Natural killer cell (primary cell): ENCODE data around the gene CC2D1B. TPM values are rescaled to one million over a fixed set of nuclear protein-coding genes. Genes with fewer than 3 reads are reported as not detected.

Experiments
- ATAC-seq, 3 donors: fragments of 150-1000 bp in 2 of 3; fragments of 200-7000 bp in 1 of 3; cut with Tn5 transposase; 1 replicate in 1 of 3; 2 replicates in 2 of 3; pipeline ENCODE4 v1.10.0; 2021; ENCODE audit warnings: mild to moderate bottlenecking in 2 of 3, moderate library complexity in 2 of 3
- DNase-seq, 2 donors: peaks; one replicate each; pipeline versions ENCODE4 v3.0.0 to v3.0.0-alpha.2; 2013 to 2021; ENCODE audit warnings: mixed read lengths in 1 of 2
- H3K27ac ChIP-seq: one replicate; pipeline ENCODE4 v1.5.1; 2013; ENCODE audit warnings: mild to moderate bottlenecking, low read length
- H3K27me3 ChIP-seq: one replicate; pipeline ENCODE4 v1.6.1; 2013; ENCODE audit warnings: low read length; ENCODE audit not compliant: control insufficient read depth, insufficient read depth
- H3K36me3 ChIP-seq: one replicate; pipeline ENCODE4 v1.6.1; 2013; ENCODE audit warnings: low read length; ENCODE audit not compliant: control insufficient read depth, insufficient read depth
- H3K4me1 ChIP-seq: one replicate; pipeline ENCODE4 v1.6.1; 2013; ENCODE audit warnings: low read length; ENCODE audit not compliant: control insufficient read depth, insufficient read depth
- H3K4me3 ChIP-seq: one replicate; pipeline ENCODE4 v1.5.1; 2013; ENCODE audit warnings: low read length
- H3K9me3 ChIP-seq: one replicate; pipeline ENCODE4 v1.6.1; 2013; ENCODE audit warnings: low read length; ENCODE audit not compliant: control insufficient read depth, insufficient read depth
- H3K27ac Mint-ChIP-seq, 2 donors: one replicate each; pipeline ENCODE4 v1.8.0; 2022; ENCODE audit warnings: mild to moderate bottlenecking in 2 of 2, mixed read lengths in 2 of 2, moderate library complexity in 1 of 2
- H3K27me3 Mint-ChIP-seq, 2 donors: one replicate each; pipeline ENCODE4 v1.8.0; 2022; ENCODE audit warnings: low read depth in 2 of 2, mixed read lengths in 2 of 2
- H3K36me3 Mint-ChIP-seq: one replicate; pipeline ENCODE4 v1.8.0; 2022; ENCODE audit warnings: mixed read lengths
- H3K4me1 Mint-ChIP-seq, 2 donors: one replicate each; pipeline ENCODE4 v1.8.0; 2022; ENCODE audit warnings: mixed read lengths in 2 of 2
- H3K4me3 Mint-ChIP-seq: one replicate; pipeline ENCODE4 v1.8.0; 2022; ENCODE audit warnings: mild to moderate bottlenecking, moderate library complexity, mixed read lengths
- H3K9me3 Mint-ChIP-seq, 2 donors: one replicate each; pipeline ENCODE4 v1.8.0; 2022; ENCODE audit warnings: mixed read lengths in 2 of 2
- WGBS: methylation state at CpG from one replicate; pipeline ENCODE4 v1.1.7; 2013; ENCODE audit warnings: missing lambda C conversion rate; ENCODE audit not compliant: insufficient coverage; 5-methylcytosine and 5-hydroxymethylcytosine counted together
- intact Hi-C: fragments of 100-400 bp; cut with micrococcal nuclease; formaldehyde crosslinking; loops from one replicate; pipeline ENCODE4 v1.14.2; 2022
- total RNA-seq, 4 donors: library from RNA; stranded (reverse); fragments of 120-200 nt in 1 of 4; gene quantifications; one replicate each; pipeline versions ENCODE4 v1.2.3 to v1.2.4, GENCODE V29; 2013 to 2022
- TF ChIP-seq, protein P1 (sequence below): fragments of 200-600 bp; IDR thresholded peaks from one replicate; pipeline ENCODE4 v1.8.0; 2022; ENCODE audit warnings: antibody characterized with exemption

CC2D1B gene
- total RNA-seq, 3 donors from 2014 or later (not counting 1 experiment from before 2014, with no cell fraction given): 61.4 to 78.4 (median 68.8) TPM

DNA sequence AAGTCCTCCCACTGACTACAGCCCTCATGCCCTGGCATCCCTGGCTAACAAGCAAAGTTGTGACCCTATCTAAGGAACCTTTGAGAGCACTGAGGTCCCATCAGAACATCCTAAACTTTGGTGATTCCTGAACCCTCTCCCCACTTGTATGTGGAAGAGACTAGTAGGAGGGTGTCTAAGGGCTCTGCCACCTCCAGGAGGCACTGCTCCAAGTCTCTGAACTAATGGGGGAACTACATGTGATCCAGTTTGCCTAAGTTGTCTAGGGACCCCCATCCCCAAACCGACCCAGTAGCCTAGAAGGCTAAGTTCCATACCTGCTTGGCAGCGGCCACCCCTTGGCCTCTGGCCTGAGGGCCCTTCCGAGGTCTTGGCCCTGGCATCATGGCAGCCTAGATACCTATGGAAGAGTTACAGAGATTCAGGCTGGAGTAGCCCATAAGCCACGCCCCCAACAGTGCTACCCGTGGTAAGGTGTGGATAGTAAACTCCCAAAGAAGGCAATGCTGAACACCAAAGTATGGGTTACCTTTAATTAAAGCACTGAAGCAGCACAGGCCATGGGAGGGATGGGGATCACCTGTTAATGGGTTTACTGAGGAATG lies 1.7 kb downstream of the CC2D1B start:
- Histone ChIP-seq H3K27me3 (no peaks in the 10 kb centered on the region), H3K9me3 (no peaks in the 10 kb centered on the region), H3K36me3 (peaks cover 39% of the 10 kb centered on the region), H3K27ac (no peak overlapping the region), H3K4me1 (peaks cover 30% of the 10 kb centered on the region), H3K4me3 (no peak overlapping the region)
- 86% methylated on average over 5 of the region's 5 CpGs for WGBS
- Mint-ChIP-seq H3K36me3 (no peaks in the 10 kb centered on the region), H3K4me1 (peaks cover 15 to 39% of the 10 kb centered on the region in 2 donors), H3K27ac (peak overlapping the region; percentile 95 to 99), H3K27me3 (peaks cover 0 to 4% of the 10 kb centered on the region in 2 donors), H3K4me3 (peak overlapping the region; percentile 68), H3K9me3 (no peaks in the 10 kb centered on the region)
- intact Hi-C loops: no loop called here
- DNase-seq (peak in 1 of 2 donors; percentile 31), ATAC-seq (no peak)
- TF ChIP-seq, protein P1, sequence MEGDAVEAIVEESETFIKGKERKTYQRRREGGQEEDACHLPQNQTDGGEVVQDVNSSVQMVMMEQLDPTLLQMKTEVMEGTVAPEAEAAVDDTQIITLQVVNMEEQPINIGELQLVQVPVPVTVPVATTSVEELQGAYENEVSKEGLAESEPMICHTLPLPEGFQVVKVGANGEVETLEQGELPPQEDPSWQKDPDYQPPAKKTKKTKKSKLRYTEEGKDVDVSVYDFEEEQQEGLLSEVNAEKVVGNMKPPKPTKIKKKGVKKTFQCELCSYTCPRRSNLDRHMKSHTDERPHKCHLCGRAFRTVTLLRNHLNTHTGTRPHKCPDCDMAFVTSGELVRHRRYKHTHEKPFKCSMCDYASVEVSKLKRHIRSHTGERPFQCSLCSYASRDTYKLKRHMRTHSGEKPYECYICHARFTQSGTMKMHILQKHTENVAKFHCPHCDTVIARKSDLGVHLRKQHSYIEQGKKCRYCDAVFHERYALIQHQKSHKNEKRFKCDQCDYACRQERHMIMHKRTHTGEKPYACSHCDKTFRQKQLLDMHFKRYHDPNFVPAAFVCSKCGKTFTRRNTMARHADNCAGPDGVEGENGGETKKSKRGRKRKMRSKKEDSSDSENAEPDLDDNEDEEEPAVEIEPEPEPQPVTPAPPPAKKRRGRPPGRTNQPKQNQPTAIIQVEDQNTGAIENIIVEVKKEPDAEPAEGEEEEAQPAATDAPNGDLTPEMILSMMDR: no peak

DNA sequence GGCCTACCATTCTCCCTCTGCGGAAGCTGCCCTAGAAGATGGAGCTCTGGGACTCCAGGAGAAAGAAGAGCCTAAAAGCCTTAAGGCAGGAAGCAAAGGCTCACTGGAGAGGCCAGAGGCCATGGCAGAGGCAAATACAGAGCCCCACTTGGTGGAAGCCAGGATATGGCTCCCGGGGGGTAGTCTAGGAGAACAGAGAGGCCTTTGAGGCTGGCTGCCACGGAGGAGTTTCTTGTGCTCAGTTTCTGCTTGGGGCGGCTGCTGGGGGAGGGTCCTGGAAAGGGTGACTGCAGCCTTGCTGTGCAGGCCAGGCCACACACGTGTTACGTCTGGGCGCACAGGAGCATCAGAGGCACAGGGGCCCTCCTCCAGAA lies 5.4 kb downstream of the CC2D1B start:
- TF ChIP-seq, protein P1: no peak
- Mint-ChIP-seq H3K9me3 (no peaks in the 10 kb centered on the region), H3K36me3 (peaks cover 14% of the 10 kb centered on the region), H3K27me3 (no peaks in the 10 kb centered on the region), H3K27ac (no peak overlapping the region), H3K4me3 (no peak overlapping the region), H3K4me1 (peaks cover 7 to 33% of the 10 kb centered on the region in 2 donors)
- intact Hi-C loops: no loop called here
- peaks cover 77% of the 10 kb centered on the region for H3K36me3 ChIP-seq
- WGBS: 98% methylated on average over 7 of the region's 7 CpGs
- peaks cover 16% of the 10 kb centered on the region for H3K4me1 ChIP-seq
- no peaks in the 10 kb centered on the region for H3K9me3 ChIP-seq
- H3K4me3 ChIP-seq: no peak overlapping the region
- H3K27ac ChIP-seq: no peak overlapping the region
- no peak for DNase-seq
- ATAC-seq: no peak
- no peaks in the 10 kb centered on the region for H3K27me3 ChIP-seq

GRCh38 chr1:52359676-52360594 lies 6.1 kb downstream of the CC2D1B start:
- WGBS: 97% methylated on average over 24 of the region's 24 CpGs
- DNase-seq: no peak
- no peak for ATAC-seq
- peaks cover under 1 to 27% of the 10 kb centered on the region in 2 donors for H3K4me1 Mint-ChIP-seq
- intact Hi-C loops: no loop called here
- no peaks in the 10 kb centered on the region for H3K27me3 Mint-ChIP-seq
- Histone ChIP-seq H3K9me3 (no peaks in the 10 kb centered on the region), H3K4me1 (peaks cover 10% of the 10 kb centered on the region), H3K27ac (no peak overlapping the region), H3K27me3 (no peaks in the 10 kb centered on the region), H3K36me3 (peaks cover 83% of the 10 kb centered on the region), H3K4me3 (no peak overlapping the region)
- H3K9me3 Mint-ChIP-seq: no peaks in the 10 kb centered on the region
- H3K36me3 Mint-ChIP-seq: peaks cover 20% of the 10 kb centered on the region
- H3K4me3 Mint-ChIP-seq: no peak overlapping the region
- TF ChIP-seq, protein P1: no peak
- H3K27ac Mint-ChIP-seq: peak overlapping the region in 1 of 2 donors; percentile 45
